Measurements from ENCODE around the gene ADRA2C. TPM values are rescaled to one million over a fixed set of nuclear protein-coding genes. Genes with fewer than 3 reads are reported as not detected.

ADRA2C gene
- total and polyA plus RNA-seq, 8 donors = 1.1 to 6.8 (median 3.0) TPM

- Histone ChIP-seq H3K4me1 (peaks cover 0 to 8% (median 8%) of the 10 kb centered on the region in 3 donors), H3K27me3 (peaks cover 0 to 5% (median 0%) of the 10 kb centered on the region in 4 donors), H3K9me3 (no peaks in the 10 kb centered on the region), H3K4me3 (no peak overlapping the region), H3K27ac (peak overlapping the region in 2 of 4 donors; percentile 22 to 41), H3K36me3 (no peaks in the 10 kb centered on the region)
- no peak for TF ChIP-seq CTCF (IDR thresholded peaks at IDR 0.05)
- no peak for FAIRE-seq
- ATAC-seq = peak; percentile 16 to 58 (median 44)
- peak in 2 of 6 donors; percentile 31 to 75 for DNase-seq
- intact Hi-C loops (cut with DNase I) = no loop called here
- WGBS, 2 donors = 27 to 33% methylated on average over 23 of the region's 23 CpGs
Observed at GRCh38 chr4:3784454-3785291, 18.5 kb downstream of the ADRA2C start.

GRCh38 chr4:3785292-3785565 lies 19.0 kb downstream of the ADRA2C start:
- ATAC-seq (no peak), FAIRE-seq (no peak), DNase-seq (peak in 1 of 6 donors; percentile 32)
- no peak for TF ChIP-seq CTCF (IDR thresholded peaks at IDR 0.05)
- H3K27me3 ChIP-seq = peaks cover 0 to 4% (median 0%) of the 10 kb centered on the region in 4 donors
- no peak overlapping the region for H3K27ac ChIP-seq
- WGBS, 2 donors = 76 to 88% methylated on average over 8 of the region's 8 CpGs
- intact Hi-C loops (cut with DNase I) = no loop called here
- no peaks in the 10 kb centered on the region for H3K9me3 ChIP-seq
- no peak overlapping the region for H3K4me3 ChIP-seq
- H3K4me1 ChIP-seq = peaks cover 0 to 8% (median 8%) of the 10 kb centered on the region in 3 donors
- no peaks in the 10 kb centered on the region for H3K36me3 ChIP-seq

GRCh38 chr4:3786196-3786869 lies 20.1 kb downstream of the ADRA2C start:
- DNase-seq (peak; percentile 72 to 87 (median 76)), FAIRE-seq (no peak), ATAC-seq (peak; percentile 76 to 94 (median 92))
- H3K9me3 ChIP-seq = no peaks in the 10 kb centered on the region
- H3K4me1 ChIP-seq = peaks cover 0 to 8% (median 8%) of the 10 kb centered on the region in 3 donors
- no peaks in the 10 kb centered on the region for H3K36me3 ChIP-seq
- H3K4me3 ChIP-seq = no peak overlapping the region
- WGBS, 2 donors = 48 to 49% methylated on average over 11 to 13 of the region's 13 CpGs
- peak in 3 of 4 donors; percentile 28 to 41 (median 30) for TF ChIP-seq CTCF (IDR thresholded peaks at IDR 0.05)
- intact Hi-C loops (cut with DNase I) = no loop called here
- H3K27me3 ChIP-seq = no peaks in the 10 kb centered on the region
- H3K27ac ChIP-seq = no peak overlapping the region

- 76 to 78% methylated on average over 23 of the region's 23 CpGs for WGBS, 2 donors
- intact Hi-C loops (cut with DNase I) = no loop called here
- H3K9me3 ChIP-seq = no peaks in the 10 kb centered on the region
- H3K36me3 ChIP-seq = no peaks in the 10 kb centered on the region
- H3K4me1 ChIP-seq = peaks cover 0 to 8% (median 8%) of the 10 kb centered on the region in 3 donors
- no peak for TF ChIP-seq CTCF (IDR thresholded peaks at IDR 0.05)
- FAIRE-seq (no peak), ATAC-seq (no peak), DNase-seq (peak in 1 of 6 donors; percentile 53)
- no peak overlapping the region for H3K27ac ChIP-seq
- no peak overlapping the region for H3K4me3 ChIP-seq
- no peaks in the 10 kb centered on the region for H3K27me3 ChIP-seq
Observed at GRCh38 chr4:3787489-3788365, 21.5 kb downstream of the ADRA2C start.

Measured in pancreas (tissue), 10 donors.